ENCODE data around the gene SRP14. TPM values are rescaled to one million over a fixed set of nuclear protein-coding genes. Genes with fewer than 3 reads are reported as not detected.

The SRP14 gene
- polyA plus RNA-seq, 1 experiment: 305 TPM

GRCh38 chr15:40055576-40056293 lies 16.8 kb upstream of the SRP14 start:
- Histone ChIP-seq H3K4me3 (ENCODE audit: low read depth, low read length) (no peak overlapping the region), H3K27me3 (ENCODE audit: control insufficient read depth, insufficient read depth, low read length) (no peaks in the 10 kb centered on the region), H3K36me3 (ENCODE audit: control insufficient read depth, insufficient read depth, low read length) (no peaks in the 10 kb centered on the region)
- ChIA-PET CTCF (interaction anchor here (0.6 to 5.5 kb wide), 7 partner anchors 9 to 1639 kb away, joined by 3 to 34 read pairs (median 3); no protein-coding TSS in a partner anchor), POLR2A (no interaction called here)
- no peak for TF ChIP-seq CTCF (IDR thresholded peaks at IDR 0.05; ENCODE audit: insufficient read depth, low read depth, low read length)
- DNase-seq (ENCODE audit: low read depth): no peak

- ChIA-PET POLR2A (no interaction called here), CTCF (interaction anchor here (0.6 to 5.5 kb wide), 8 partner anchors 9 to 1638 kb away, joined by 3 to 34 read pairs (median 3); no protein-coding TSS in a partner anchor)
- Histone ChIP-seq H3K27me3 (ENCODE audit: control insufficient read depth, insufficient read depth, low read length) (no peaks in the 10 kb centered on the region), H3K36me3 (ENCODE audit: control insufficient read depth, insufficient read depth, low read length) (no peaks in the 10 kb centered on the region), H3K4me3 (ENCODE audit: low read depth, low read length) (no peak overlapping the region)
- TF ChIP-seq CTCF (IDR thresholded peaks at IDR 0.05; ENCODE audit: insufficient read depth, low read depth, low read length): no peak
- DNase-seq (ENCODE audit: low read depth): no peak
Measured at GRCh38 chr15:40054855-40055575, 16.0 kb upstream of the SRP14 start.

GRCh38 chr15:40054605-40054854 lies 15.5 kb upstream of the SRP14 start:
- TF ChIP-seq CTCF (IDR thresholded peaks at IDR 0.05; ENCODE audit: insufficient read depth, low read depth, low read length): no peak
- Histone ChIP-seq H3K4me3 (ENCODE audit: low read depth, low read length) (no peak overlapping the region), H3K36me3 (ENCODE audit: control insufficient read depth, insufficient read depth, low read length) (no peaks in the 10 kb centered on the region), H3K27me3 (ENCODE audit: control insufficient read depth, insufficient read depth, low read length) (no peaks in the 10 kb centered on the region)
- no peak for DNase-seq (ENCODE audit: low read depth)
- ChIA-PET CTCF (interaction anchor here (1.2 to 5.5 kb wide), 5 partner anchors 9 to 225 kb away, joined by 3 to 34 read pairs (median 3); no protein-coding TSS in a partner anchor), POLR2A (no interaction called here)

GRCh38 chr15:40053831-40054604 lies 15.0 kb upstream of the SRP14 start:
- Histone ChIP-seq H3K36me3 (ENCODE audit: control insufficient read depth, insufficient read depth, low read length) (no peaks in the 10 kb centered on the region), H3K27me3 (ENCODE audit: control insufficient read depth, insufficient read depth, low read length) (no peaks in the 10 kb centered on the region), H3K4me3 (ENCODE audit: low read depth, low read length) (no peak overlapping the region)
- POLR2A ChIA-PET: no interaction called here
- no peak for DNase-seq (ENCODE audit: low read depth)
- TF ChIP-seq CTCF (IDR thresholded peaks at IDR 0.05; ENCODE audit: insufficient read depth, low read depth, low read length): no peak
- CTCF ChIA-PET: interaction anchor here (1.2 to 5.5 kb wide), 4 partner anchors 8 to 163 kb away, joined by 3 to 34 read pairs (median 6); no protein-coding TSS in a partner anchor
